Ishikawa (cell line): ENCODE data around the gene IER2.
A peak's percentile ranks its signal among the peaks of the same experiment; 100 is the strongest.

ENCODE experiments used
- CEBPB ChIP-seq: IDR thresholded peaks from 2 replicates; pipeline ENCODE4 v1.6.1; 2012
- CREB1 ChIP-seq: IDR thresholded peaks from 2 replicates; pipeline ENCODE4 v1.6.1; 2012; ENCODE audit warnings: low read depth
- EGR1 ChIP-seq: IDR thresholded peaks from 2 replicates; pipeline ENCODE4 v1.6.1; 2012
- EP300 ChIP-seq: IDR thresholded peaks from 2 replicates; pipeline ENCODE4 v1.6.1; 2012; ENCODE audit warnings: borderline replicate concordance
- FOXM1 ChIP-seq: IDR thresholded peaks from 2 replicates; pipeline ENCODE4 v1.6.1; 2012; ENCODE audit warnings: low read depth, borderline replicate concordance
- NFIC ChIP-seq: IDR thresholded peaks from 2 replicates; pipeline ENCODE4 v1.6.1; 2012
- RAD21 ChIP-seq: IDR thresholded peaks from 2 replicates; pipeline ENCODE4 v1.6.1; 2012; ENCODE audit warnings: low read depth
- REST ChIP-seq: IDR thresholded peaks from 2 replicates; pipeline ENCODE4 v1.6.1; 2012; ENCODE audit warnings: low read depth, mild to moderate bottlenecking
- TAF1 ChIP-seq: IDR thresholded peaks from 2 replicates; pipeline ENCODE4 v1.6.1; 2012; ENCODE audit warnings: low read depth, mild to moderate bottlenecking
- TCF12 ChIP-seq: IDR thresholded peaks from 2 replicates; pipeline ENCODE4 v1.6.1; 2012; ENCODE audit warnings: low read depth
- TEAD4 ChIP-seq: IDR thresholded peaks from 2 replicates; pipeline ENCODE4 v1.6.1; 2012
- USF1 ChIP-seq: IDR thresholded peaks from 2 replicates; pipeline ENCODE4 v1.6.1; 2012
- YY1 ChIP-seq: IDR thresholded peaks from 2 replicates; pipeline ENCODE4 v1.6.1; 2012; ENCODE audit warnings: low read depth
- ZBTB7A ChIP-seq: IDR thresholded peaks from 2 replicates; pipeline ENCODE4 v1.6.1; 2012; ENCODE audit warnings: low read depth
- TF ChIP-seq, protein P1 (sequence below): IDR thresholded peaks from 2 replicates; pipeline ENCODE4 v1.6.1; 2012

Gene IER2

GRCh38 chr19:13117176-13117771 is 32.9 kb upstream of the IER2 start:
- TF ChIP-seq TEAD4: no peak
- TF ChIP-seq TAF1: 0 out of 2 replicates have a peak, but pooled peaks have one; percentile 1

DNA sequence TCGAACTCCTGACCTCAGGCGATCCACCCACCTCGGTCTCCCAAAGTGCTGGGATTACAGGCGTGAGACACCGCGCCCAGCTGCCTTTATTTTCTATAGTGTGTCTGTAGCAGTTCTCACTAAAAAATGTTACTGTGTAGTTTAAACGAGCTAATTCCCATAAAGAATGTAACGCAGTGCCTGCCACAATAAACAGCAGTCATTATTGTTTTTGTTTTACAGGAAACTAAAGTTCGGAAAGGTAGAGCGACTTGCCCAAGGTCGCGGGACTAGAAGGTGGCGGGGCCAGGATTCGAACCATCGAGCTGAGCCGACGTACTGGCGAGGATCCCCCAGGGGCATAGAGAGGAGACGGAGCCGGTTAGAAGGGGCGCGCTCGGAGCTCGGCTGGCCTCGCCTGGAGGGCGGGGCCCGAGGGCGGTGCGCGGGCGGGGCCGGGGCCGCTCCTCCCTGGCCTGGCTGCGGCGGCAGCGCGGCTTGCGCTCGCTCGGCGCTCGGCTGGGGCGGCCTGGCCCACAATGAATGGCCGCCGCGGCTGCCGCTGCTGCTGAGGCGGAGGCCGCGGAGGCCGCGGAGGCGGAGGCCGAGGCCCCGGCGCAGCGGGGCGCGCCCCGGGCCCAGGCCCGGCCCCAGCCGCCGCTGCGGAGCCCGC is 32.3 kb upstream of the IER2 start, which contains the start of gene NACC1:
Gene NACC1 (plus strand): TSS at position 493 of the 652 bp plus-strand sequence. CDS start 16,944 bp downstream, outside the sequence.
- TF ChIP-seq YY1 (peak; percentile 90), ZBTB7A (no peak), TAF1 (peak; percentile 58; the same call in 1 of the 2 replicates)

DNA sequence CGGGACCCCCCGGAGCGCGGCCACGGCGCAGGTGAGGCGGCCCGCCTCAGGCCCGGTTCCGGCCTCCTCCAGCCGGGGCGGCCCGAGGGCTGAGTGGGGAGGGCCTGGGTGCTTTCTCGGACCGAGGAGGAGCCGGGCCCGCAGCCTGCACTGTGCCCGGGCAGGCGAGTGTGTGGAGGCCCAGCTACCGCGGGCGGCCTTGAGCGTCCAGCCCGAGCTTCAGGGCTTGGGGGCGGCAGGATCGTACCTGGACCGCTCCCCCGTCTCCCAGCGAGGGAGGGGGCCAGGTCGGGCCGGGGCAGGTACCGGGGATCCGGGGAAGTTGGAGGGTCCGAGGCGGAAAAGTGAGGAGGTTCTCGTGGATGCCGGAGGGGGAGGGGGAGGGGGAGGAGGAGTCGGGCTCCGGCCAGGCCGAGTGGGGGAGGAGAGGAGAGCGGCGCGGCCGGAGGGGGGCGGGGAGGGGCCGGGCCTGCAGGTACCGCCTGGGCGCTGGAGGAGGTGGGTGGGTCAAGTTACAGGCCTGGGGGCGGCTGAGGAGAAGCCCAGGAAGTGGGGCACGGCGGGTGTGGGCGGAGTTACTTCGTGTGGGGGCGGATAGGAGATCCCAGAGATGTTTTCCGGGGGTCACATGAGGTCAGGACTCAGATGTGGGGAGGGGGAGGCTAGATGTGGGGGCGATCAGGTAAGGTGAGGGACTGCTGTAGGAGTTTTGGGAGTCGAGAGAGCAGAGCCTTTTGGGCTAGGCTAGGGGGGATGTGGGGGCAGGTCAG is 31.6 kb upstream of the IER2 start:
- TF ChIP-seq ZBTB7A (peak; percentile 59), EGR1 (peak; percentile 95), TEAD4 (0 out of 2 replicates have a peak, but pooled peaks have one; percentile 12), RAD21 (no peak)

GRCh38 chr19:13119627-13120026 is 30.6 kb upstream of the IER2 start:
- no peak for TF ChIP-seq TCF12
- no peak for TF ChIP-seq FOXM1
- no peak for TF ChIP-seq EP300
- no peak for TF ChIP-seq TAF1
- TF ChIP-seq NFIC: no peak
- TF ChIP-seq, protein P1, sequence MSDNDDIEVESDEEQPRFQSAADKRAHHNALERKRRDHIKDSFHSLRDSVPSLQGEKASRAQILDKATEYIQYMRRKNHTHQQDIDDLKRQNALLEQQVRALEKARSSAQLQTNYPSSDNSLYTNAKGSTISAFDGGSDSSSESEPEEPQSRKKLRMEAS: no peak

GRCh38 chr19:13120031-13120430 is 30.2 kb upstream of the IER2 start:
- no peak for TF ChIP-seq TCF12
- TF ChIP-seq, protein P1: no peak
- TF ChIP-seq YY1: no peak
- no peak for TF ChIP-seq EGR1
- TF ChIP-seq NFIC: no peak
- no peak for TF ChIP-seq TEAD4
- TF ChIP-seq FOXM1: no peak
- no peak for TF ChIP-seq REST
- no peak for TF ChIP-seq CEBPB
- no peak for TF ChIP-seq TAF1
- TF ChIP-seq CREB1: no peak
- TF ChIP-seq EP300: no peak

DNA sequence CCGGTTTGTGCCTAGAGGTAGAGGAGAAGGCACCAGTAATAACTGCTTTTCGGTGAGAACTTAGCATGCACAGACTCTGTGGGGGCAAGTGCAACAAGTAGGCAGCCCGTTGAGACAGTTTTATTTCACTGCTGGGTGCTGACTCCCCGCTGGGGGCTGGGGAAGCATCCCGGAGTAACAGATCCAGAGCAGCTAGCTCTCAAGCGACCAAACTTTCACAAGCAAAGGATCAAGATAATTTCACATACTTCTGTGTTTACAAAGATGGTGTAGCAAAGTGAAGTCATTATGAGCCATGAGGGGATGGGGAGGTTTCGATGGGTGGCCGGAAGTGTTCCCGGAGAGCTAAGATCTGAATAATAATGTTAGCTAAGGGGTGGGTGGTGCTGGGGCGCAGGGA is 29.4 kb upstream of the IER2 start:
- TF ChIP-seq TCF12: no peak

DNA sequence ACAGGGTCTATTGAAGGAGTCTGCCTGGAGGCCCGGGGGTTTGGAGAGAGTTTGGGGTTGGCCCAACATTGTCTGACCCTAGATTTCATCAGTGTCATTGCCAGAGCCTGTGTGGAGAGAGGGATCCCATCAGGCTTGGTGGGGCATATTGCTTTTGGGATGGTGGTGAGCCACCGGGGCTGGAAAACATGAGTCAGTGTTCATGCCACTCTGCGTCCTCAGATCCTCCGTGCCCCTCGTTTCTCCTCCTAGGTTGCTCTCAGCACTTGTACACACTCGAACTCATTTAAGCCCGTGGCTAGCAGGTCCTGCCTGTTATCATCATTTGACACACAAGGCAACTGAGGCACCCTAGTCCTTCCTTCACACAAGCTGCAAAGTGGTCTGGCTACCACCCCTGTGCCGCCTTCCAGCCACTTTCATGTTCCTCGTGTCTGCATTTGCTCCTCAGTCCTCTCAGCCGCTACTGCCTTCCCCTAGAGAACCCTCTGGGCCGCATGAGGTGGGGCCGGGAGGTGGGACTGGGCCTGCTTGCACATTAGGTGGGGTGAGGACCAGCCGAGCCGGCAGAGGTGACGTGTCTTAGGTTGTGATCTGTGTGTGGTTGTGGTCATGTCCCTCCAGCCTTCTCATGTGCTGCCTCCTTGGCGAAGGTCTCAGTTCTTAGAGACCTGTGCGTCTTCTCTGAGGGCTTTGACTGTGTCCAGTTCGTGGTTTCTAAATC is 28.5 kb upstream of the IER2 start:
- TF ChIP-seq CREB1: no peak
- no peak for TF ChIP-seq USF1
- TF ChIP-seq TCF12: no peak
- TF ChIP-seq YY1: no peak
- TF ChIP-seq REST: no peak
- no peak for TF ChIP-seq FOXM1
- no peak for TF ChIP-seq NFIC
- TF ChIP-seq TEAD4: no peak
- no peak for TF ChIP-seq EGR1
- TF ChIP-seq, protein P1: no peak
- no peak for TF ChIP-seq CEBPB
- TF ChIP-seq RAD21: no peak
- TF ChIP-seq TAF1: no peak
